Measurements from ENCODE around the gene KPTN.
"Not testable (repeated sequence)": the region's sequence is repeated elsewhere in the genome, so short reads cannot be mapped to it uniquely, and the experiment has no call there.

Gene KPTN

DNA sequence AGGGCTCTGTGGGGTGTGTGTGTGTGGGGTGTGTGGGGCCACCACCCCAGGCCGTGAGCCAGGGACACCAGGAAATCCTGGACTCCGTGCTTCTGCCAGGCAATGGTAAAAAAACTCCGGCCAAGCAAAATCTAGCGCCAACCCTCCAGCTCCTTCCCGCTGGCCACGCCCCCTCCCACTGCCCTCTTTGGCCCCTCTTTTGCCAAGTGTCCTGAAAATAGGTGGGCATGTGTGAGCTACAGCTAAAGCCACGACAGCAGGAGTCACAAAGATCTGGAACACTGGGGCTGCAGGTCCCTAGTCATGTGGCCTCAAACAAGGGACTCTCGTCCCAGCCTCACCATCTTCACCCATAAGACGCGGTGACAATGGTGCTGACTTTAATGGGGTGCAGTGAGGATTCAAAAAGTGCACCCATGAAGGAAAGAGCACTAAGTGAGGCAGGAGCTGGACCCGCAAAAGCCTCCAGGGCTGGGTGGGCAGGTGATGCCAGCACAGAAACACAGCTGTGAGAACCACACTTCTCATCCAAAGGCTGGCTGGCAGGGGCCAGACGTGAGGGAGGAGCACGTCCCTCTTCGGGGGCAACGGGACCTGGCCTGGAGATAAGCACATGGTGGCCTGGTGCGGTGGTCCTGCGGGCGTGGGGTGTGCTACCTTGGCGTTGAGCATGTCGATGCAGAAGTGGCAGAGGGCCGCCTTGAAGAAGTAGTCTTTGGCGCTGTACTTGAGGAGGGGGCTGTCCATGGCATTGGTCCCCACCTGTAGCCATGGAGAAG is 7.5 kb upstream of the KPTN start:
- H3K4me3 ChIP-seq (ENCODE audit: low read length) = no peak overlapping the region
- no peak for DNase-seq (ENCODE audit: low read depth)
- TF ChIP-seq CTCF (conservative IDR thresholded peaks at IDR 0.05; ENCODE audit: low read depth, low read length) = no peak

DNA sequence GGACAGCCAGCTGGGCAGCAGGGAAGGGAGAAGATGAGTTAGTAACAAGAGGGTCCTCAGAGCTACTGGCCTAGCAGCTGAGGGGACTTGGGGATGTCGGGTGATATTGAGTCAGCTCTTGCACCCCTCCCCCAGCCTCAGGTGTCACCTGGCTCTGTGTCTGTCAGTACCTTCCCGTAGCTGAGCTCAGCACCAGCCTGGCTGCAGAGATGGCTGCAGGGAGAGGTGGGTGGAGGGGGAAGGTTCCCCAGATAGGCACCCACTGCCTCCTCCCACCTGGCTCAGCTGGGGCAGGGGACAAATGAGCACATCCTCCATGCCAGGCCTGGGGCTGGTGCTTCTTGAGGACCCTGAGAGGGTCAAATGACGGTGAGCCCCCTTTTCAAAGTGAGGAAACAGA is 6.8 kb upstream of the KPTN start:
- no peak for DNase-seq (ENCODE audit: low read depth)
- no peak for TF ChIP-seq CTCF (conservative IDR thresholded peaks at IDR 0.05; ENCODE audit: low read depth, low read length)
- no peak overlapping the region for H3K4me3 ChIP-seq (ENCODE audit: low read length)

DNA sequence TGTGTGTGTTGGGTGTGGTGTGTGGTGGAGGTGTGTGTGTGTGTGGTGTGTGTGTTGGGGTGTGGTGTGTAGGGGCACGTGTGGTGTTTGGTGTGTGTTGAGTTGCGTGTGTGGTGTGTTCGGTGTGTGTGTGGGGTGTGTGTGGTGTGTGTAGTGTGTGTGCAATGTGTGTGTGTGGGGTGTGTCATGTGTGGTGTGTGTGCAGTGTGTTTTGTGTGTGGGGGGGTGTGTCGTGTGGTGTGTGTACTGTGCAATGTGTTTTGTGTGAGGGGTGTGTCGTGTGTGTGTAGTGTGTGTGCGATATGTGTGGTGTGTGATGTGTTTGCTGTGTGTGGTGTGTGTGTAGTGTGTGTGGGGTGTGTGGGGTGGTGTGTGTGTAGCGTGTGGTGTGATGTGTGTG is 6.0 kb upstream of the KPTN start:
- TF ChIP-seq CTCF (conservative IDR thresholded peaks at IDR 0.05; ENCODE audit: low read depth, low read length) = no peak
- no peak for DNase-seq (ENCODE audit: low read depth)
- no peak overlapping the region for H3K4me3 ChIP-seq (ENCODE audit: low read length)

DNA sequence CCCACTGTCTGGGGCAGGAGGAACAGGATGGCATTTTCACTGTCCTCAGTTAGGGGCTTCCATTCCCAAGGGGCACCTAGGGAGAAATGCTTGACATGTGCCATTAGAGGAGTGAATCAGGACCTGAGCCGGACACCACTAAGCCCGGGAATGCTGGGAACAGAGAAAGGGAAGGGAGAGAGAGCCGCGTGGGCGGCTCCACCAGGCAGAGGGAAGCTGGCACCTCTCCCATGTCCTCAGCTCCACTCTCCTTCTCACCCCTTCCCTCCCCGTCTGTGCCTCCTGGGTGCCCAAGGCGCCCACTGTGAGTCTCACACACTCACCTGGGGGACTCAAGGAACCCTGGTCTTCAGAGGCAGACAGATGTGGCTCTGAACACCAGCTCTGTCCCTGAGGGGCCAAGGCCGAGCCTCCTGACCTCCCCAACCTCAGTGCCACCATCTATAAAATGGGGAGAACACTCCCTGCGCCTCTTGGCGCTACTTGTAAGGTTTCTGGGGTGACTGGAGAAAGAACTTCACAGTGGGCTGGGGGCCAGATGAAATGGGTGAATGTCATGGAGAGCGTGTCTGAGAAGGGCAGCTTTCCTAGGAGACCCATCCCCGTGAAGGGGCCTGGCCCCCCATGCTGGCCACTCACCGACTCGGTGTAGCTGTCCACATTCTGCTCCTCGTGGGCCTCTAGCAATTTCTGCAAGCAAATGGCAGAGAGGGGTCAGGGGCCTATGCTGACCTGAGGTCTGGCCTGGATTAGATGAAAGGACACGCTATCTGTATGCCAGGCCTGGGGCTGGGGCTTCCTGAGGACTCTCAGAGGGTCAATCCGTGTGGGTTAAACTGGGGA is 5.3 kb upstream of the KPTN start:
- no peak for DNase-seq (ENCODE audit: low read depth)
- TF ChIP-seq CTCF (conservative IDR thresholded peaks at IDR 0.05; ENCODE audit: low read depth, low read length) = no peak
- H3K4me3 ChIP-seq (ENCODE audit: low read length) = no peak overlapping the region

DNA sequence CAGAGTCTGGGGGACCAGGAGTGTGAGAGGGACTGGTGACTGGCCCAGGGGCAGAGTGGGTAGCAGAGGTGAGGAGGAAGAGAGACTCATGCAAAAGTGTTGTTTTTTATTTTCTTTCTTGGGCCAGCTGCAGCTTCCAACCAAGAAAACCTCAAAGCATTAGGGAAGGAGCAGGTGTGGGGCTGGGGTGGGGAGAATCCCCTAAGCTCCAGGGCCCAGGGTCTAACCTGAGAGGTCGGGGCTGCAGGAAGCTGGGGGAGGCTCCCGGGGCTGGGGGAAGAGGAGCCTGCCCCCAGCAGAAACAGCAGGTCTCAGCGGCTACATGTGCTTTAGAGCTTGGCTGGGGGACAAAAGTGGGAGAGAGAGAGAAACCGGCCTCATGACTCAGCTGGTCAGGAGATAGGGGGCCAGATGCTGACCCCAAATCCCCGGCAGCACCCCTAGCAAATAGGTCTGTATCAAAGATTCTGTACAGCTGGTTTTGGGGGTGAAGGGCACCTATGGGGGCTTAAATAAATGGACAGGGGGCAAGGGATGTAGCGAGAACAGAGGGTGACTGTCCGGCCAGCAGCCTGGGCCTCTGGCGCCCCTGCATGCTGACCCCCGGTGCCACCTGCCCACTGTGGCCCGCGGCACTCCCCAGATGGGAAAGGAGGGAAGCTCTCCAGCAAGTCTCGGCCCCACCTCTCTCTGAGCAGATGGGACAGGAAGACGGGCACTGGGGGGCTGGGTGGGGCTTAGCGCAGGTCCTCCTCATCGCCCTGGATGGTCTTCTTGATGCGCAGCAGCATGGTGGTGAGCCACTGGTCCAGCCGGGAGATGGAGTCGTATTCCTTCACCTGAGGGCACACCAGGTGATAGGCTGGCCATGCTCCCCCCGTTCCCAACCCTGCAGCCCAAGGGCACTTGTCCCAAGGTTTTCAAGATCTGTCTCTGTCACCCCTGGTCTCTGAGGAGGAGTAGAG is 3.8 kb upstream of the KPTN start:
- no peak for TF ChIP-seq CTCF (conservative IDR thresholded peaks at IDR 0.05; ENCODE audit: low read depth, low read length)
- no peak for DNase-seq (ENCODE audit: low read depth)
- H3K4me3 ChIP-seq (ENCODE audit: low read length) = no peak overlapping the region

- H3K4me3 ChIP-seq (ENCODE audit: low read length) = no peak overlapping the region
- no peak for TF ChIP-seq CTCF (conservative IDR thresholded peaks at IDR 0.05; ENCODE audit: low read depth, low read length)
- no peak for DNase-seq (ENCODE audit: low read depth)
These were observed 2.9 kb upstream of the KPTN start for GRCh38 chr19:47486900-47487299.

DNA sequence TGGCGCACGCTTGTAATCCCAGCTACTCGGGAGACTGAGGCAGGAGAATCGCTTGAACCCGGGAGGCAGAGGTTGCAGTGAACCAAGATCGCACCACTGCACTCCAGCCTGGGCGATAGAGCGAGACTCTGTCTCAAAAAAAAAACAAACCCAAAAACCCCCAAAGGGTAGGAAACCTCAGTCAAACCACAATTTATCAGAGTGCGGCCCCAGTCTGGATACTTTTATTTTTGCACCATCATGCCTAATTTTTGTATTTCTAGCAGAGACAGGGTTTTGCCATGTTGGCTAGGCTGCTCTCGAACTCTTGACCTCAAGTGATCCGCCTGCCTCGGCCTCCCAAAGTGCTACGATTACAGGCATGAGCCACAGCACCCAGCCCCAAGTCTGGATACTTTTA is 2.2 kb upstream of the KPTN start:
- DNase-seq (ENCODE audit: low read depth) = not testable (repeated sequence)

More for the DNA sequence above, 2.2 kb upstream of the KPTN start:
- not testable (repeated sequence) for H3K4me3 ChIP-seq (ENCODE audit: low read length)
